GM03348 (cell line): Measurements from ENCODE around the gene ZNF467.

ENCODE experiments used
- DNase-seq: peaks from one replicate; pipeline ENCODE4 v3.0.0; 2012; ENCODE audit warnings: low spot score

Gene ZNF467

DNA sequence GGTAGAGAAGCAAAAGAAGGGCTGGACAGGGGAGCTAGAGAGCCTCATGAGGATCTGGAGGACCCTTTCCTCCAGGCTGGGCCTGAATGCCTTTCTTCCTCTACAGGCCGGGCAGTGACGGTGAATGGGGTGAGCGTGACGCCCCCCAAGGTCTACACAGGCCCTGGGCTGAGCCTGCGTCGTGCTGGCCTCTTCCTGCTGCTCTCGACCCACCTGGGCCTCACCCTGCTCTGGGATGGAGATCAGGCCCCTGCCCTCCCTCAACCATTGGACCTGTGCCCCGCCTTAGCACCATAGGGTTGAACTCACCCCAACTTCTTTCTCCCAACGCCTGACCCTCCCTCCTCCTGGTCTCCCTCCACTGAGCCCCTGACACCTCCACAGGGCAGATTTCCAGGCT is 12.6 kb upstream of the ZNF467 start:
- DNase-seq, result no peak

DNA sequence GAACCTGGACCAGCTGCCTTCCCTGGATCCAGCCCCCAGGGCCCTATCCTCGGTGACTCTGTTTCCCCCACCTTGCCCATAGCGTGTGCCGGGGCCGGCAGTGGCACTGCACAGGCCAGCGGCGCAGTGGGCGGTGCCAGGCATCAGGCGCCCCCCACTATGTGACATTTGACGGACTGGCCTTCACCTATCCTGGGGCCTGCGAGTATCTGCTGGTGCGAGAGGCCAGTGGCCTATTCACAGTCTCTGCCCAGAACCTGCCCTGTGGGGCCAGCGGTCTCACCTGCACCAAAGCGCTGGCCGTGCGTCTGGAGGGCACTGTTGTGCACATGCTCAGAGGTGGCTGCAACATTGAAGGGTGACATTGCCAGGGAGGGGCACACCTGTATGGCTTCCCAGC is 12.0 kb upstream of the ZNF467 start:
- no peak for DNase-seq

DNA sequence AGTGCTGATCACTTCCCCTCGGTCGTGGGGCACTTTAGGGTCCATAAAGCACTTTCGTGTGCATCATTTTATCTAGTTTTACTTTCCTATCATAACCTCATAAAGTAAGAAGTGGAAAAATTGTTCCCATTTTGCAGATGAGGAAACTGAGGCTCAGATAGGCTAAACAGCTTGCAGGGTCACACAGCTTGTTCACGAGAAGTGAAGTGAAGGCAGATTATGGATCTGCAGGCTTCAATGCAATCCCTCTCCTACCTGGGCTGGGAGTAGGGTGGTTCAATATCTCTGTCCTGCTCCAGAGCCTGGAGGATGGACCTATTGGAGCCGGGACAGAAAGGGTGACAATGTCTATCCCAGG is 10.8 kb upstream of the ZNF467 start:
- DNase-seq, result no peak

DNA sequence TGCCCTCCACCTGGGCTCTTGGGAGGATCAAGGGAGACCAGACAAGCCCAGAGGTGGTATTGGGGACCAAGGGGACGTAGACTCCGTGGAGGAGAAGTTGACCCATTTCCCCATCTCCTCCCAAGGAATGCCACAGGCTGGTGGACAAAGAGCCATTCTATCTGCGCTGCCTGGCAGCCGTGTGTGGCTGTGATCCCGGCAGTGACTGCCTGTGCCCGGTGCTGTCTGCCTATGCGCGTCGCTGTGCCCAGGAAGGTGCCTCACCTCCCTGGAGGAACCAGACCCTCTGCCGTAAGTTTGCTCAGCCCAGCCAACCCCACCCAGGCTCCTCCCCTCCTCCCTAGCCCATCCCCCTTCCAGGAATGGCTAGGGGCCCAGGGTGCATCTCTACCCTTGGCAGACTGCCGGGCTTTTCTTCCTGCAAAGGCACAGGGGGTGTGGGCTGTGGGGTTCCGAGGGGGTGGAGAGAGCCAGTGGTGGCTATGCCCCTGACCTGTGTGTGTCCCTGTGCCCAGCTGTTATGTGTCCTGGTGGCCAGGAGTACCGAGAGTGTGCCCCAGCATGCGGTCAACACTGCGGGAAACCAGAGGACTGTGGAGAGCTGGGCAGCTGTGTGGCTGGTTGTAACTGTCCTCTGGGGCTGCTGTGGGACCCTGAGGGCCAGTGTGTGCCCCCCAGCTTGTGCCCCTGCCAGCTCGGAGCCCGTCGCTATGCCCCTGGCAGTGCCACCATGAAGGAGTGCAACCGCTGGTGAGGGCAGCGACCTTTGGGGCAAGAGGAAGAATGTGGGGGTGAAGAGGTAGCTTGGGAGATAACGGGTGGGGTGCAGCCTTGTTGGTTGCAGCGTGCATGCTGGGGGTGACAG is 10.2 kb upstream of the ZNF467 start:
- DNase-seq, result no peak

DNA sequence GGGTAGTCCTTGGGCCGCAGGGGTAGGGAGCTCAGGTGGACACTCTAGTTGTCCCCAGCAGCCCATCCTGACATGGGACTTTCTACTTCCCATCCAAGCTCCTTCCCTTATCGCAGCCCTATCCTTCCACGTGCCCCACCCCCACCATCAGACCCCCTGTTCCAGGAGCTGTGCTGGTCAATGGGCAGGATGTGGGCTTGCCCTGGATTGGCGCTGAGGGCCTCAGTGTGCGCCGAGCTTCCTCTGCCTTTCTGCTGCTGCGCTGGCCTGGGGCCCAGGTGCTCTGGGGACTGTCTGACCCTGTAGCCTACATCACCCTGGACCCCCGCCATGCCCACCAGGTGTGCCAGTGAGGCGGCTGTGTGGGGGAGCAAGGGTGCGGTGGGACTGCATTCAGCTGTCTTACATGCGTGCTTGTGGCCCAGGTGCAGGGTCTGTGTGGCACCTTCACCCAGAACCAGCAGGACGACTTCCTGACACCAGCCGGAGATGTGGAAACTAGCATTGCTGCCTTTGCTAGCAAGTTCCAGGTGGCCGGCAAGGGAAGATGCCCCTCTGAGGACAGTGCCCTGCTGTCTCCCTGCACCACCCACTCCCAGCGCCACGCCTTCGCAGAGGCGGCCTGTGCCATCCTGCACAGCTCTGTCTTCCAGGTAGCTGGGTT is 9.4 kb upstream of the ZNF467 start:
- no peak for DNase-seq

DNA sequence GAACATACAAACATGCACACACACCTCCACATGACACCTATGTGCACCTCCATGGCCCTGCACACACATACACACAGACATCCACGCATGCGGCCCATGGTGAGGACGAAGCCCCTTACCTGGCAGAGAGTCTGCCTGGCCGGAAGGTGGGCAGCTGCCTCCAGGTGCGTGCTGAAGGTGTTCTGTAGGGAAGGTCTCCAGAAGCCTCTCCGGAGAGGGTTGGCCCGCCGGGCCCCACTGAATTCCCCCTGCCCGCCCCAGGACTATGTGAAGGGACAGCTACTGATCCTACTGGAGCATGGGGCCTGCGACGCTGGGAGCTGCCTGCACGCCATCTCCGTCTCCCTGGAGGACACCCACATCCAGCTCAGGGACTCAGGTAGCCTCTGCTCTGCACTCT is 8.5 kb upstream of the ZNF467 start:
- DNase-seq, result no peak

DNA sequence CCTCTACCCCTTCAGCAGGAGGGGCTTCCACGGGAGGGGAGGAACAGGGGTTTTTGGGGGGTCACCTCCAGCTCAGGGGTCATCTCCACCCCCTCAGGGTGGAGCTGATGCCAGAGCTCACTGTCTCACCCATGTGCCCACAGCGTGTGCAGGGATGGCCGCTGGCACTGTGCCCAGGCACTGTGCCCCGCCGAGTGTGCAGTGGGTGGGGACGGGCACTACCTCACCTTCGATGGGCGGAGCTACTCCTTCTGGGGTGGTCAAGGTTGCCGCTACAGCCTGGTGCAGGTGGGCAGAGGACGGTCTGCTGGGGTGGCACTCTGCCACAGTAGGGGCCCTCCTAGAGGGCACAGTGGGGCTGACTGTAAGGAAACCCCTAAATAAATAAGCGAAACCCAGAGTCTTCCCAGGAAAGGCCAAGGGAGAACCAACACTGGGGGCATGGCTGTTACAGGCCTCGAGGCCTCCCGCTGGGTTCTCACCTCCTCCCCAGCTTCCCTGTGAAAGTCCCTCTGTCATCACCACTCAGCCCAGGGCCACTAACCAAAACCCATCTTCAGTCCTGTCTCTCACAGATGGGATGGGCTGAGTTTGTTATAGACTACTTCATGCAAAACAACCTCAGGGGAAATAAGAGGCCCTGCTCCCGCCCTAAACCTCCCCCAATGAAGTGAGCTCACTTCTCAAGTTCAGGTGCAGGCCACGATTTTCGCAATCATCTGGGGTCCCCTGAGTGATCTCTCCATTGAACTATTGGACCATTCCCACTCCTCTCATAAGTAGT is 7.4 kb upstream of the ZNF467 start:
- DNase-seq, result no peak

DNA sequence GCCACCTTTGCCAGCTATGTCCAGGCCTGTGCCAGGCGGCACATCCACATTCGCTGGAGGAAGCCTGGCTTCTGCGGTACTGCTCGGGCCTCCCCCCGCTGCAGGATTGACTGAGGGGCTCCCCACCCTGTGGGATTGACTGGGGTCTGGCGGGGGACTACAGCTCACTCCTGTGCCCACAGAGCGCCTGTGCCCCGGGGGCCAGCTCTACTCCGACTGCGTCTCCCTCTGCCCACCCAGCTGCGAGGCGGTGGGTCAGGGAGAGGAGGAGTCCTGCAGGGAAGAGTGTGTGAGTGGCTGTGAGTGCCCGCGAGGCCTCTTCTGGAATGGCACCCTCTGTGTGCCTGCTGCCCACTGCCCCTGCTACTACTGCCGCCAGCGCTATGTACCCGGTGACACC is 6.7 kb upstream of the ZNF467 start:
- DNase-seq, result no peak

DNA sequence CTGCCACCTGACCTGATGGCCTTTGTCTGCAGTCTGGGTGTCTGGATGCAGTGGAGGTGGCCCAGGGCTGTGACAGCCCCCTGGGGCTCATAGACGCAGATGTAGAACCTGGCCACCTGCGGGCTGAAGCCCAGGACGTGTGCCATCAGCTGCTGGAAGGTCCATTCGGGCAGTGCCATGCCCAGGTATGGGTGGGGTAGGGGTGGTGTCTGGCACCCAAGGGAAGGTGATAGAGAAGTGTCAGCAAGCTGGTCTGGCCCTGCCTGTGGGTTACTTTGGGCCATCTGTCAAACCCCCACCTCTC is 6.1 kb upstream of the ZNF467 start:
- DNase-seq, result no peak

DNA sequence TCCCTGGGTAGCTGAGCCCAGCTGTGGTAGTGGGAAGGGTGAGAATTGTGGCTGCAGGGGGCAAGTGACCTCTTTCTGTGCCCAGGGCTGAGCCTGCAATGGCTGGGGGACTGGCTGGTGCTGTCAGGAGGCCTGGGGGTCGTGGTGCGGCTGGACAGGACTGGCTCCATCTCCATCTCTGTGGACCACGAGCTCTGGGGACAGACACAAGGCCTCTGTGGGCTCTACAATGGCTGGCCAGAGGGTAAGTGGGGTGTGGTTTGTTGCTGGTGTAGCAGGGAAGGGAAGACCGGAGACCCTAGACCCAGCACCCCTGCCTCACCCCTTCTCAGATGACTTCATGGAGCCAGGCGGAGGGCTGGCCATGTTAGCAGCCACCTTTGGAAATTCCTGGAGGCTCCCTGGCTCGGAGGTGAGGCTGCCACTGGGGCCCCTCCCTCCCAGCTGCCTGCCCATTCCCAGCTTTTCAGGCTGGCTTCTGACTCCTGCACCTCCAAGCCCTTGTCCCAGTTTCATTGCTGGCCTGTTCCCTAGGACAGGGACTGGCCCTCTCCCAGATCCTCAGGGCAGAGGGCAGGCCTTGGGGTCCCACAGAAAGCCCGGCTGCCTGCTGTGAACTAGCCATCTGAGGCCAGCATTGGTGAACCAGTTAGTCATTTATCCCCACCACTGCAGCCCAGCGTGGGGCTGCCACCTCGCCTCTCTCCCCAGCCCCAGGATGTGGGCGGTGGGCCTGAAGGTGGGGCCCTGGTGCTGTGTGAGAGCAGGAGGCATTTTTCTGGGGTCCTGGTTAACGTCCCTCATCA is 5.5 kb upstream of the ZNF467 start:
- no peak for DNase-seq

DNA sequence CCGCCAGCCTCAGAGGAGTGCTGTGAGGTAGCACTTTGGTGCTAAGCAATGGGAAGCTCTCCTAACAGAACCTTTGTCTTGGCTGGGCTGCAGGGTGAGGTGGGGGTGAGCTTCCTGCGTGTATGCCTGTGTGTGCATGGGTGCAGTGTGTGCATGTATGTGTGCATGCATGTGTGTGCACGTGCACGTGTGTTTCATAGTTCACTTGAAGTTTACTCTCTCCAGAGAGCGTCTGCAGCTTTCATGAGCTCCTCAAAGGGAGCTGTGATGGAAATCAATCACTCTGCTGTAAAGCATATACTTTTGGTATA is 4.9 kb upstream of the ZNF467 start:
- no peak for DNase-seq

DNA sequence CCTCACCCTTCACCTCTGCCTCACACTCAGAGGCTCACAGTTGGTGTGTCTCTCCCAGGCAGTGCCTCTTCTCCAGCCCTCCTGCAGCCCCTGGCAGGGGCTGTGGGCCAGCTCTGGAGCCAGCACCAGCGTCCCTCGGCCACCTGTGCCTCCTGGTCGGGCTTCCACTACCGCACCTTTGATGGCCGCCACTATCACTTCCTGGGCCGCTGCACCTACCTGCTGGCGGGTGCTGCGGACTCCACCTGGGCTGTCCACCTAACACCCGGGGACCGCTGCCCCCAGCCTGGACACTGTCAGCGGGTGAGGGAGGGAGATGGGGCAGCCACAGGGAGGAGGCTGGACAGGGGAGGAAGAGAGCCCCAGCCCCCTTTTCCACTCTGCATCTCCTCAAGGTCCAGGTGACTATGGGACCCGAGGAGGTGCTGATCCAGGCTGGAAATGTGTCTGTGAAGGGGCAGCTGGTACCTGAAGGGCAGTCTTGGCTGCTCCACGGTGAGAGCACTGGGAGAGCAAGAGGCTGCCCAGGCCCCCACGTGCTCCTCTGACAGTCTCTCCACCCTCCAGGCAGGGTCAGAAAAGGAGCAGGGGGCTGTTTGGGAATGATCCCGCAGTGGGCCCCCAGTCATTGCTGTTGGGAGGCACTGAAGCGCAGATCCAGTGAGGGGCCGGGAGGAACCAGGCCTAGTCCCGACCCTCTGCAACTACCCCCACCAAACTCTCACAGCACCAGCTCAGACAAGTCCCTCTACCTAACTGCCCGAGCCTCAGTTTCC is 4.4 kb upstream of the ZNF467 start:
- no peak for DNase-seq

DNA sequence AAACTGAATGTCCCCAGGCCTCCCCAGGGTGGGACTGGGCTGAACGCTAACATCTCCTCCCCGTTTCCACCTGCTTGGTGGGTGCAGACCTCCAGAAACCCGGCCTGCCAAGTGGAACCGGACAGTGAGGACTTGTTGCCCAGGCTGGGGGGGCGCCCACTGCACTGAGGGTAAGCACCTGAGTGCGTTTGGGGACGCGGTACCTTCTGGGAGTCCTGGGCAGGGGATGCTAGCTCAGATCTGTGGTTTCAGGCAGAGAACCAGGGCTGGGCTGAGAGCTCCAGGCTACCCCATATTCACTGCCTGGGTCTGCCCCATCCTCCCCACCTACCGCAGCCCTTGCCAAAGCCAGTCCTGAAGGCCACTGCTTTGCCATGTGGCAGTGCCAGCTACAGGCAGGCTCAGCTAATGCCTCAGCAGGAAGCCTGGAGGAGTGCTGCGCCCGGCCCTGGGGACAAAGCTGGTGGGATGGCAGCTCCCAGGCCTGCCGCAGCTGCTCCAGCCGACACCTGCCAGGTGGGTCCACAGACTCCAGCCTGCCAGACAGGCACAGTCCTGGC is 3.5 kb upstream of the ZNF467 start:
- no peak for DNase-seq

DNA sequence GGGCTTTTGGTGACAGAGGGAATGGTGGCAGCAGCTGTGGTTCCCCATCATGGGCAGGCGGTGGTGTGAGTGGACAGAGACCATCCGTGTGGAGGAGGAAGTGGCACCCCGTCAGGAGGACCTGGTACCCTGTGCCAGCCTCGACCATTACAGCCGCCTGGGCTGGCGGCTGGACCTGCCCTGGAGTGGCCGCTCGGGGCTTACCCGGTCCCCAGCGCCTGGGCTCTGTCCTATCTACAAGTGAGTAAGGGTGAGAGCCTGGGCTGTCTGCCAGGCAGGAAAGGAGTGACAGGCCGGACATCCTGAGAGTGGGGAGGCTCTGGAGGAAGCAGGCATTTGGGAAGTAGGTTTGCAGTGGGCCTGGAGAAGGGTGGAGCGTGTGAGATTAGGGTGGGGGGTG is 2.9 kb upstream of the ZNF467 start:
- no peak for DNase-seq

DNA sequence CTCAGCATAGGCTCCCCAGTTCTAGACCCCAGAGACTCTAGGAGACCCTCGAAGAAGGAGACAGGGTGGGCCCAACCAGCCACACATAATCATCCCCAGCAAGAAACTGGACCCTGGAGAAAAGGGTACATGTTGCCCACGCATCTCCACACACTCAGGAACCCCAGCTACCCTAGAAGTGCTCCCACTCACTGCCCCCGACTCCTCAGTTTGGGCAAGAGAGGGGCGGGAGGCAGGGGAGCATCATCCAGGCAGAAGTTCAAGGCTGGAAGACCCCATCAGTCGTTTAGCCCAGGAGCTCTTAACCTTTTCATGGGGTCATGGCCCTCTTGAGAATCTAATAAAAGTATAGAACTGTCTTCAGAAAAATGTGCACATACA is 1.8 kb upstream of the ZNF467 start:
- no peak for DNase-seq

DNA sequence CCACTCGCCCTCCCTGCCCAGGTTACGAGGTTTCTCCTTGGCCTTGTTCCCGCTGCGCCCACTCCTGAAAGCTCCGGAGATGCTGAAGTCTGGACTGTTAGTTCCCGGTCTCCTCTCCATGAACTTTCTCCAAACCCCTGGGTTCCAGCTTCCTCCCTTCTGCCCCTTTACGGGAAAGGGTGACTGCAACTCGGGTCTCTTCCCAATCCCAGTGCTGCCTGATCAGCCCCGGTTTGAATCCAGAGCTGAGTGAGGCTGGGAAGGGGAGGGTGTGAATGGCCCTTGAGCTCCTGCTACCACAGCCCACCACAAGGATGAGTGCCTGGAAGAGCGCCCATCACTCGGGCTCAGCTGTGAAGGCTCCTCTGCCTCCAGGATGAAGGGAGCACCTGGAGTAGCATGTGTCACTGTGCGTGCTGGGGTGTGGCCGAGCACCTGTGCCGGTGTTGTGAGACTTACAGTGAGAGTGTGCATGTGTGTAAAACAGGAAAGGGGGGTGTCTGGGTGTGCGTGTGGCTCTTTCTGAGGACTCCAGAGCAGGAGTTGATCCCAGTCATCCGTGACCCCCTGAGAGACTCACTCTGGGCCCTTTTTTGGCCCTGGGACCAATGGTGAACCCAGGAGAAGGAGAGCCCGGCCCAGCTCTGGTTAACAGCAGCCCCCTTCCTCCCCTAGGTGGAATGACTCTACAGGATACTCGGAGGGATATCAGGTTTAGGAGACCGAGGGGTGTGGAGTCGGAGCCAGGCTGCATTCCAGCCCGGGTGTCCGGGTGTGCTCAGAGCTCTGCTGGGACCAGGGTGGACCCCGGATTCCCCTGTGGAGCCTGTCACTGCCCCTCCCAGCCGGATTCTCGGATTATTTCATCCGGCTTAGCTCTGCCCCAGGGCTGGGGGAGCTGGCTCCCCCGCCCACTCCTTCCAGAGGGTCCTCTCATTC is 1.1 kb upstream of the ZNF467 start:
- no peak for DNase-seq

DNA sequence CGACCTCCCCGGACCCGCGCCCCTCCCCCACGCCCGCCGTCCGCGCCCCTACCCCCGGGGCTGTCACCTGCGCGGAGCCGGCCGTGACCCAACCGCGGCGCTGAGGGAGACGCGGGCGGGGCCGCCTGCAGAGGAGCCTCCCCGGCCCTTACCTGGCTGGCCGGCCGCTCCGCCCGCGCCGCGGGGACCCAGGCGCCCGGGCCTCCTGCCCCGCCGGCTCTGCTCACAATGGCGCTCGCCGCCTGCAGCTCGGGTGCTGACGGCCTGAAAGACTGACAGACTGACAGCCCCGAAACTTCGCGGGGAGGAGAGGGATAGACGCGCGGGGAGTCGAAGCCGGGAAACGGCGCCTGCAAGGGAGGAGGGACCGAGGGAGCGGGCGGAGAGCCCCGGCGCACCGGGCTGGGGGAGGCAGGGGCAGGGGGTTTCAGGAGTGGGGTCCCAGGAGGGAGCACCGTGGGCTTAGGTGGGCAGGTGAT is 393 bp downstream of the ZNF467 start:
- DNase-seq, result peak; percentile 38

DNA sequence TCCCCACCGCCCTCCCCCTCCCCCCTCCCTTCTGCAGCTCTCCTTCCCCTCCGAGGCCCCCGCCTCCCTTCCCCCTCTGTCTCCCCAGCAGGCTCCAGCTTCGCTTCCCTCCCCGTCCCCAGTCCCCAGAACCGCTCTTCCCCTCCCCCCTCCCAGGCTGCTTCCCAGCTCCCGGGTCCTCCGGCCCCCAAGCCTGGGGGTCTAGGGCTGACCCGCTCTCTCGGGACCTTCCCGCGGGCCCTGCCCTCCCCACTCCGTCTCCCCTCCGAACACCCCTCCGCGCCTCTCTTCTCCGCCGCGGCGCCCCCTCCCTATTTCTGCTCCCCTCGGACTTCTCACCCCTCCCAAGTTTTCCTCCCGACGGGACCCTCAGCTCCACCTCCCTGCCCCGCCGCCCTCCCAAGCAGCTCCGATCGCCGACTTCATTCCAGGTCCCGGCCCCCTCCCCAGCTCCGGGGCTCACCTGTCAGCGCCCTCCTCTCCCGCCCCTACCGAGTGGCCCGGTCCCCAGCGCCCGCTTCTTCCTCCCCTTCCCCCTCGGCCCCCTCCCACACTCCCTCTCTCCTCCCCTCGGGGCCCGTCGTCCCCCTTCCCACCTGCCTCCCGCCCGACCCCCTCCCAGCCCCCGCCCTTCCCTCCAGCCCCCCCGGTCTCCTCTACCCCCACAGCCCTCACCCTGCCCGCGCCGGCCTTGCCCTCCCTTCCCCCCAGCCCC is 990 bp downstream of the ZNF467 start:
- DNase-seq, result peak; percentile 52

DNA sequence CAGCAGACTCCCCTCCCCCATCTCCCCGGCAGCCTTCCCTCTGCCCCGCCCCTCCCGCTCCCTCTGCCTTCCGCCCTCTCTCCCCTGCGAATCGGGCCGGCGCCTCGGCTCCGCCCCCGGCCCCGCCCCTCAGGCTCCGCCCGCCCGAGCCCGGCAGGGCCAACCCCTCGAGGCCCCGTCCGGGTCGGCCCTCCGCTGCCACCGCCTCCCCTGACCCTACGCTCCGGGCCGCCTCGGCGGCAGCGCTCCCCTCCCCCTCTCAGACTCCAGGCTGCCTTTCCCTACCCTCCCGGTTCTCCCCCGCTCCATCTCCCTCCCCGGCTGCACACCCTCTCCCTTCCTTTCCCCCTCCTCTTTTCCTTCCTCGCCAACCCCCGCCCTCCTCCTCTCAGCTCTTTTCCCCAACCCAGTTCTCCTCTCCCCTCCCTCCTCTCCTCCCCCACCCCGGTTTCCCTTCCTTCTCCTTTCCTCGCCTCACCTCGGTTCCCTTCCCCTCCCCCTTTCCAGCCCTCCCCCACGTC is 1.6 kb downstream of the ZNF467 start:
- peak; percentile 99 for DNase-seq
